A549 (cell line): ENCODE measurements around the gene ARF4. TPM values are rescaled to one million over a fixed set of nuclear protein-coding genes. Genes with fewer than 3 reads are reported as not detected.

Experiments
- ATAC-seq, 2 experiments: fragments of 200-7000 bp in 1 of 2; fragments of >200 bp in 1 of 2; cut with Nextera tagmentation in 1 of 2; cut with Tn5 transposase in 1 of 2; 3 replicates each; pipeline versions ENCODE4 v1.8.0 to v1.9.1; 2018 to 2020; ENCODE audit warnings: mild to moderate bottlenecking in 1 of 2, moderate library complexity in 1 of 2
- CTCF ChIA-PET: fragments of 300-600 bp; sonication (Branson Sonifier 250); formaldehyde crosslinking; extraction: SDS; loops from one replicate; lab custom pipeline; 2021; ENCODE audit warnings: antibody characterized with exemption, inconsistent platforms; lab: Yijun Ruan, JAX
- POLR2A ChIA-PET: fragments of 350-600 bp; formaldehyde crosslinking; extraction: SDS; loops from one replicate; lab custom pipeline; 2021; ENCODE audit warnings: antibody characterized with exemption, inconsistent platforms; lab: Yijun Ruan, JAX
- DNase-seq, 2 experiments: peaks; one replicate each; pipeline versions ENCODE4 v3.0.0 to v3.0.0-alpha.2; 2011 to 2016; ENCODE audit warnings: low read depth in 1 of 2, low spot score in 1 of 2
- FAIRE-seq: peaks from 2 replicates; lab custom pipeline; 2011; peaks lifted over from hg19 to GRCh38; lab: Jason Lieb, UNC
- H3K27ac ChIP-seq, 2 experiments: fragments of >200 bp; sonication (Bioruptor Twin); formaldehyde crosslinking; 3 replicates each; pipeline ENCODE4 v1.5.1; 2016 to 2017
- H3K4me1 ChIP-seq: fragments of >200 bp; sonication (Bioruptor Twin); formaldehyde crosslinking; 3 replicates; pipeline ENCODE4 v1.6.1; 2016
- H3K4me2 ChIP-seq: fragments of >200 bp; sonication (Bioruptor Twin); formaldehyde crosslinking; 3 replicates; pipeline ENCODE4 v1.6.1; 2016
- H3K4me3 ChIP-seq: fragments of >200 bp; sonication (Bioruptor Twin); formaldehyde crosslinking; 3 replicates; pipeline ENCODE4 v1.5.1; 2016
- H3K9me3 ChIP-seq: fragments of >200 bp; sonication (Bioruptor Twin); formaldehyde crosslinking; 3 replicates; pipeline ENCODE4 v1.6.1; 2016
- BHLHE40 ChIP-seq: IDR thresholded peaks from 2 replicates; pipeline ENCODE4 v1.6.1; 2012; ENCODE audit warnings: low read depth, low read length, inconsistent platforms
- CBX2 ChIP-seq: fragments of 200-600 bp; sonication (generic); IDR thresholded peaks from 2 replicates; pipeline ENCODE4 v1.6.1; 2016; ENCODE audit warnings: low read depth, mild to moderate bottlenecking, borderline replicate concordance
- CEBPB ChIP-seq, 2 experiments: fragments of >200 bp in 1 of 2; sonication (Bioruptor Twin) in 1 of 2; formaldehyde crosslinking in 1 of 2; IDR thresholded peaks; 2 replicates each; pipeline ENCODE4 v1.6.1; 2012 to 2016
- CHD2 ChIP-seq: fragments of 150-350 bp; IDR thresholded peaks from 2 replicates; pipeline ENCODE4 v1.6.1; 2014; ENCODE audit warnings: low read length; ENCODE audit not compliant: partially characterized antibody
- CHD4 ChIP-seq: fragments of 200-600 bp; sonication (generic); IDR thresholded peaks from 2 replicates; pipeline ENCODE4 v1.6.1; 2016; ENCODE audit warnings: antibody characterized with exemption, mild to moderate bottlenecking, borderline replicate concordance
- EHF ChIP-seq: fragments of 250-450 bp; sonication (Bioruptor Pico); IDR thresholded peaks from 2 replicates; pipeline ENCODE4 v1.5.0; 2020; ENCODE audit warnings: mild to moderate bottlenecking
- EP300 ChIP-seq, 2 experiments: fragments of >200 bp; sonication (Bioruptor Twin); formaldehyde crosslinking; IDR thresholded peaks; 2 replicates in 1 of 2; 3 replicates in 1 of 2; pipeline ENCODE4 v1.6.1; 2016 to 2017
- FOSB ChIP-seq: fragments of 250-450 bp; sonication (Bioruptor Pico); IDR thresholded peaks from 2 replicates; pipeline ENCODE4 v1.5.0; 2020; ENCODE audit warnings: mild to moderate bottlenecking, moderate library complexity
- HDAC2 ChIP-seq: fragments of 200-600 bp; sonication (generic); IDR thresholded peaks from 2 replicates; pipeline ENCODE4 v1.6.1; 2016
- HOXA7 ChIP-seq: fragments of 250-450 bp; sonication (Bioruptor Pico); IDR thresholded peaks from 2 replicates; pipeline ENCODE4 v1.5.0; 2020; ENCODE audit warnings: mild to moderate bottlenecking, moderate library complexity
- JUN ChIP-seq, 2 experiments: fragments of >200 bp; sonication (Bioruptor Twin); formaldehyde crosslinking; IDR thresholded peaks; 2 replicates in 1 of 2; 3 replicates in 1 of 2; pipeline ENCODE4 v1.6.1; 2016 to 2017
- KDM5A ChIP-seq: fragments of 200-600 bp; sonication (generic); IDR thresholded peaks from 2 replicates; pipeline ENCODE4 v1.6.1; 2016; ENCODE audit warnings: antibody characterized with exemption, mild to moderate bottlenecking
- MAFK ChIP-seq: fragments of 450-650 bp; IDR thresholded peaks from 2 replicates; pipeline ENCODE4 v1.6.1; 2014; ENCODE audit not compliant: partially characterized antibody
- MYC ChIP-seq: IDR thresholded peaks from 2 replicates; pipeline ENCODE4 v1.6.1; 2012; ENCODE audit warnings: mild to moderate bottlenecking, inconsistent platforms, low read length, improper control_type of control experiment, borderline replicate concordance
- PHF8 ChIP-seq: fragments of 200-600 bp; sonication (generic); IDR thresholded peaks from 2 replicates; pipeline ENCODE4 v1.6.1; 2016; ENCODE audit warnings: low read depth, mild to moderate bottlenecking, antibody characterized with exemption, moderate library complexity, borderline replicate concordance
- POLR2A ChIP-seq: IDR thresholded peaks from 2 replicates; pipeline ENCODE4 v1.6.1; 2012; ENCODE audit warnings: mild to moderate bottlenecking, low read length
- RAD21 ChIP-seq, 2 experiments: fragments of >200 bp in 1 of 2; sonication (Bioruptor Twin) in 1 of 2; formaldehyde crosslinking in 1 of 2; IDR thresholded peaks in 1 of 2; conservative IDR thresholded peaks in 1 of 2; 2 replicates in 1 of 2; 3 replicates in 1 of 2; pipeline ENCODE4 v1.6.1; 2012 to 2018; ENCODE audit warnings: inconsistent platforms in 1 of 2
- RARB ChIP-seq: fragments of 250-450 bp; sonication (Bioruptor Pico); IDR thresholded peaks from 2 replicates; pipeline ENCODE4 v1.8.0; 2021; ENCODE audit warnings: mild to moderate bottlenecking, moderate library complexity
- RCOR1 ChIP-seq: fragments of 150-350 bp; IDR thresholded peaks from 2 replicates; pipeline ENCODE4 v1.6.1; 2014; ENCODE audit warnings: antibody characterized with exemption, low read length, low read depth
- RFX5 ChIP-seq: fragments of 450-650 bp; IDR thresholded peaks from 2 replicates; pipeline ENCODE4 v1.7.1; 2014; ENCODE audit warnings: antibody characterized with exemption, mild to moderate bottlenecking, moderate library complexity
- RNF2 ChIP-seq: fragments of 200-600 bp; sonication (generic); IDR thresholded peaks from 2 replicates; pipeline ENCODE4 v1.6.1; 2016; ENCODE audit warnings: low read depth, mild to moderate bottlenecking, antibody characterized with exemption, moderate library complexity, borderline replicate concordance
- SMC3 ChIP-seq: fragments of >200 bp; sonication (Bioruptor Twin); formaldehyde crosslinking; IDR thresholded peaks from 3 replicates; pipeline ENCODE4 v1.6.1; 2018; ENCODE audit warnings: inconsistent platforms
- TFCP2L1 ChIP-seq: fragments of 250-450 bp; sonication (Bioruptor Pico); IDR thresholded peaks from 2 replicates; pipeline ENCODE4 v1.5.0; 2021; ENCODE audit warnings: mild to moderate bottlenecking
- USF2 ChIP-seq: fragments of 450-650 bp; IDR thresholded peaks from 2 replicates; pipeline ENCODE4 v1.6.1; 2014; ENCODE audit warnings: antibody characterized with exemption
- ZC3H11A ChIP-seq: fragments of 450-650 bp; IDR thresholded peaks from 2 replicates; pipeline ENCODE4 v1.6.1; 2014; ENCODE audit warnings: antibody characterized with exemption, mild to moderate bottlenecking
- WGBS: methylation state at CpG from one replicate; pipeline ENCODE4 v1.1.6; 2017; ENCODE audit errors: missing lambda C conversion rate; 5-methylcytosine and 5-hydroxymethylcytosine counted together
- polyA plus RNA-seq, 4 experiments: library from polyadenylated mRNA; depleted of rRNA in 3 of 4; stranded (reverse); fragments of >200 nt; fragmentation: RNase III in 1 of 4; extraction: RNeasy Plus Mini Kit Qiagen cat#74134 plus additional on column Dnase treatment in 1 of 4; gene quantifications; 2 replicates in 3 of 4; 3 replicates in 1 of 4; pipeline ENCODE4 v1.2.3, GENCODE V29; 2011 to 2017
- TF ChIP-seq, protein P1 (sequence below): fragments of 150-350 bp; IDR thresholded peaks from 2 replicates; pipeline ENCODE4 v1.6.1; 2014; ENCODE audit warnings: low read depth, mild to moderate bottlenecking, low read length
- TF ChIP-seq, protein P2 (sequence below): fragments of >200 bp; sonication (Bioruptor Twin); formaldehyde crosslinking; IDR thresholded peaks from 3 replicates; pipeline ENCODE4 v1.6.1; 2016
- TF ChIP-seq, protein P3 (sequence below): fragments of >200 bp; sonication (Bioruptor Twin); formaldehyde crosslinking; IDR thresholded peaks from 3 replicates; pipeline ENCODE4 v1.5.1; 2016
- TF ChIP-seq, protein P4 (sequence below): IDR thresholded peaks from 2 replicates; pipeline ENCODE4 v1.6.1; 2012
- TF ChIP-seq, protein P5 (sequence below): fragments of 250-450 bp; sonication (Bioruptor Pico); IDR thresholded peaks from 2 replicates; pipeline ENCODE4 v1.5.0; 2020; ENCODE audit warnings: low read depth, mild to moderate bottlenecking, moderate library complexity

ARF4 gene
- polyA plus RNA-seq, 2 of the 4 experiments (the other 2 are of a cell fraction), result 129 to 262 TPM

DNA sequence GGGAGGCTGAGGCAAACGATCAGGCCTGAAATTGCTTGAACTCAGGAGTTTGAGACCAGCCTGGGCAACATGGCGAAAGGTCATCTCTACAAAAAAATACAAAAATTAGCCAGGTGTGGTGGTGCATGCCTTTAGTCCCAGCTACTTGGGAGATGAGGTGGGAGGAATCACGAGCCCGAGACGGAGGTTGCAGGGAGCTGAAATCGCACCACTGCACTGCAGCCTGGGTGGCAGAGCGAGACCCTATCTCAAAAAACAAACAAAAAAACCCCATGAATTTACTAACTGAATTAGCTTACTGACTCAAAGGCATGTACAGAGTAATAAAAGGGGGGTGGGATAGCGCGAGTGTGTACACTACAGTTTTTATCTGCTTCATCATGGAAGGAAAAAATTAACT is 19.3 kb downstream of the ARF4 start:
- H3K27ac ChIP-seq, result no peak overlapping the region
- 91% methylated on average over 9 of the region's 9 CpGs for WGBS
- CTCF ChIA-PET, result no interaction called here
- no peak overlapping the region for H3K4me2 ChIP-seq
- 0 out of 3 replicates have a peak, but pooled peaks cover under 1% of the 10 kb centered on the region for H3K4me1 ChIP-seq
- POLR2A ChIA-PET, result no interaction called here
- no peak overlapping the region for H3K4me3 ChIP-seq
- FAIRE-seq, result no peak
- no peaks in the 10 kb centered on the region for H3K9me3 ChIP-seq
- DNase-seq, result no peak
- TF ChIP-seq, protein P1, sequence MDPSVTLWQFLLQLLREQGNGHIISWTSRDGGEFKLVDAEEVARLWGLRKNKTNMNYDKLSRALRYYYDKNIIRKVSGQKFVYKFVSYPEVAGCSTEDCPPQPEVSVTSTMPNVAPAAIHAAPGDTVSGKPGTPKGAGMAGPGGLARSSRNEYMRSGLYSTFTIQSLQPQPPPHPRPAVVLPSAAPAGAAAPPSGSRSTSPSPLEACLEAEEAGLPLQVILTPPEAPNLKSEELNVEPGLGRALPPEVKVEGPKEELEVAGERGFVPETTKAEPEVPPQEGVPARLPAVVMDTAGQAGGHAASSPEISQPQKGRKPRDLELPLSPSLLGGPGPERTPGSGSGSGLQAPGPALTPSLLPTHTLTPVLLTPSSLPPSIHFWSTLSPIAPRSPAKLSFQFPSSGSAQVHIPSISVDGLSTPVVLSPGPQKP, result no peak
- TF ChIP-seq USF2 (no peak), RFX5 (no peak), BHLHE40 (no peak), RCOR1 (no peak), CHD2 (no peak), MAFK (no peak), RNF2 (no peak), KDM5A (no peak), JUN (IDR thresholded peaks at IDR 0.05) (no peak), HDAC2 (no peak), EP300 (IDR thresholded peaks at IDR 0.05) (no peak), RAD21 (conservative IDR thresholded peaks at IDR 0.05 in 1 of 2, IDR thresholded peaks at IDR 0.05 in 1 of 2) (no peak), SMC3 (no peak), TFCP2L1 (CRISPR knock-in tag) (no peak)
- no peak for ATAC-seq

DNA sequence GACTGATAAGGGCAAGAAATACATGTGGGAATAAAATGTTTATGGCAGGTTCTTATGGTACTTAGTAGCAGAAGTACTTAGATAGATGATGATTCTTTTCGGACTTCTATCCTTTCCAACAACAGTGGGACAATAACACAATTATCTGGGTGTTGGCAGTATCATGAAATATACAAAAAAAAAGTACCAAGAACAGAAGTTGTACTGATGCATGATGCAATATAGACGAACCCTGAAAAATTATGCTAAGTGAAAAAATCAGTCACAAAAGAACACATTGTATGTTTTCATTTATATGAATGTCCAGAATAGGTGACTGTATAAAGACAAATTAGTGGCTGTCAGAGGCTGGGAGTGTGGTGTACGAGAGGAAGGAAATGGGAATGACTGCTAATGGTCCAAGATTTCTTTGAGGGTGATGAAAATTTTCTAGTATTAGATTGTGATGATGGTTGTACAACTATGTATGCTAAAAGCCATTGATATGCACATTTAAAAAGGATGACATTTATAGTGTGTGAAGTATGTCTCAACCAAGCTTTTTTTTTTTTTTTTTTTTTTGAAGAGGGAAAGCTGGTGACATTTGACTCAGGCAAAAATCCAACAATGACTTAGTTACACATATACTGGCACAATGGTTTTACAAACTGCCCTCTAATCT is 21.0 kb downstream of the ARF4 start:
- FAIRE-seq, result no peak
- ChIA-PET POLR2A (no interaction called here), CTCF (no interaction called here)
- no peak overlapping the region for H3K4me2 ChIP-seq
- no peak overlapping the region for H3K27ac ChIP-seq
- ATAC-seq, result no peak
- no peaks in the 10 kb centered on the region for H3K9me3 ChIP-seq
- 88% methylated on average over 3 of the region's 3 CpGs for WGBS
- H3K4me1 ChIP-seq, result no peaks in the 10 kb centered on the region
- no peak overlapping the region for H3K4me3 ChIP-seq
- DNase-seq, result no peak
- TF ChIP-seq ZC3H11A, result no peak
- no peak for TF ChIP-seq FOSB (CRISPR knock-in tag)
- no peak for TF ChIP-seq EHF (CRISPR knock-in tag)
- TF ChIP-seq, protein P2, sequence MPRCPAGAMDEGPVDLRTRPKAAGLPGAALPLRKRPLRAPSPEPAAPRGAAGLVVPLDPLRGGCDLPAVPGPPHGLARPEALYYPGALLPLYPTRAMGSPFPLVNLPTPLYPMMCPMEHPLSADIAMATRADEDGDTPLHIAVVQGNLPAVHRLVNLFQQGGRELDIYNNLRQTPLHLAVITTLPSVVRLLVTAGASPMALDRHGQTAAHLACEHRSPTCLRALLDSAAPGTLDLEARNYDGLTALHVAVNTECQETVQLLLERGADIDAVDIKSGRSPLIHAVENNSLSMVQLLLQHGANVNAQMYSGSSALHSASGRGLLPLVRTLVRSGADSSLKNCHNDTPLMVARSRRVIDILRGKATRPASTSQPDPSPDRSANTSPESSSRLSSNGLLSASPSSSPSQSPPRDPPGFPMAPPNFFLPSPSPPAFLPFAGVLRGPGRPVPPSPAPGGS, result no peak
- TF ChIP-seq, protein P3, sequence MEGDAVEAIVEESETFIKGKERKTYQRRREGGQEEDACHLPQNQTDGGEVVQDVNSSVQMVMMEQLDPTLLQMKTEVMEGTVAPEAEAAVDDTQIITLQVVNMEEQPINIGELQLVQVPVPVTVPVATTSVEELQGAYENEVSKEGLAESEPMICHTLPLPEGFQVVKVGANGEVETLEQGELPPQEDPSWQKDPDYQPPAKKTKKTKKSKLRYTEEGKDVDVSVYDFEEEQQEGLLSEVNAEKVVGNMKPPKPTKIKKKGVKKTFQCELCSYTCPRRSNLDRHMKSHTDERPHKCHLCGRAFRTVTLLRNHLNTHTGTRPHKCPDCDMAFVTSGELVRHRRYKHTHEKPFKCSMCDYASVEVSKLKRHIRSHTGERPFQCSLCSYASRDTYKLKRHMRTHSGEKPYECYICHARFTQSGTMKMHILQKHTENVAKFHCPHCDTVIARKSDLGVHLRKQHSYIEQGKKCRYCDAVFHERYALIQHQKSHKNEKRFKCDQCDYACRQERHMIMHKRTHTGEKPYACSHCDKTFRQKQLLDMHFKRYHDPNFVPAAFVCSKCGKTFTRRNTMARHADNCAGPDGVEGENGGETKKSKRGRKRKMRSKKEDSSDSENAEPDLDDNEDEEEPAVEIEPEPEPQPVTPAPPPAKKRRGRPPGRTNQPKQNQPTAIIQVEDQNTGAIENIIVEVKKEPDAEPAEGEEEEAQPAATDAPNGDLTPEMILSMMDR, result no peak
- no peak for TF ChIP-seq CEBPB (IDR thresholded peaks at IDR 0.05)
- TF ChIP-seq, protein P4, sequence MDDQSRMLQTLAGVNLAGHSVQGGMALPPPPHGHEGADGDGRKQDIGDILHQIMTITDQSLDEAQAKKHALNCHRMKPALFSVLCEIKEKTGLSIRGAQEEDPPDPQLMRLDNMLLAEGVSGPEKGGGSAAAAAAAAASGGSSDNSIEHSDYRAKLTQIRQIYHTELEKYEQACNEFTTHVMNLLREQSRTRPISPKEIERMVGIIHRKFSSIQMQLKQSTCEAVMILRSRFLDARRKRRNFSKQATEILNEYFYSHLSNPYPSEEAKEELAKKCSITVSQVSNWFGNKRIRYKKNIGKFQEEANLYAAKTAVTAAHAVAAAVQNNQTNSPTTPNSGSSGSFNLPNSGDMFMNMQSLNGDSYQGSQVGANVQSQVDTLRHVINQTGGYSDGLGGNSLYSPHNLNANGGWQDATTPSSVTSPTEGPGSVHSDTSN, result no peak
- no peak for TF ChIP-seq HOXA7 (CRISPR knock-in tag)
- TF ChIP-seq CBX2, result no peak
- no peak for TF ChIP-seq MYC
- TF ChIP-seq RARB (CRISPR knock-in tag), result no peak
- no peak for TF ChIP-seq POLR2A
- TF ChIP-seq RCOR1, result no peak
- no peak for TF ChIP-seq EP300 (IDR thresholded peaks at IDR 0.05)
- no peak for TF ChIP-seq CHD4
- TF ChIP-seq, protein P5, sequence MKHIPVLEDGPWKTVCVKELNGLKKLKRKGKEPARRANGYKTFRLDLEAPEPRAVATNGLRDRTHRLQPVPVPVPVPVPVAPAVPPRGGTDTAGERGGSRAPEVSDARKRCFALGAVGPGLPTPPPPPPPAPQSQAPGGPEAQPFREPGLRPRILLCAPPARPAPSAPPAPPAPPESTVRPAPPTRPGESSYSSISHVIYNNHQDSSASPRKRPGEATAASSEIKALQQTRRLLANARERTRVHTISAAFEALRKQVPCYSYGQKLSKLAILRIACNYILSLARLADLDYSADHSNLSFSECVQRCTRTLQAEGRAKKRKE, result no peak
- TF ChIP-seq PHF8, result no peak
